ENCODE data around the gene ITPR1.

- no peak for TF ChIP-seq CTCF (IDR thresholded peaks at IDR 0.05)
- TF ChIP-seq POLR2A (IDR thresholded peaks at IDR 0.05), result no peak
- no peak for TF ChIP-seq POLR2AphosphoS5 (IDR thresholded peaks at IDR 0.05)
- no peak for TF ChIP-seq EP300 (IDR thresholded peaks at IDR 0.05)
These were observed 192.7 kb downstream of the ITPR1 start for GRCh38 chr3:4685673-4686345.
